ENCODE measurements around the gene CFAP65.

- TF ChIP-seq CTCF (IDR thresholded peaks at IDR 0.05) (no peak), POLR2A (IDR thresholded peaks at IDR 0.05) (no peak), POLR2AphosphoS5 (IDR thresholded peaks at IDR 0.05) (no peak)
Observed at GRCh38 chr2:219023045-219023605, 18.2 kb downstream of the CFAP65 start.
